GM21367 (cell line): ENCODE measurements around the gene TMEM255A.
"Not testable (repeated sequence)": the region's sequence is repeated elsewhere in the genome, so short reads cannot be mapped to it uniquely, and the experiment has no call there.

Source experiments
- ATAC-seq: cut with Tn5 transposase; IDR thresholded peaks from one replicate; pipeline ENCODE4 v1.9.1; 2021; ENCODE audit not compliant: unreplicated experiment

The TMEM255A gene

DNA sequence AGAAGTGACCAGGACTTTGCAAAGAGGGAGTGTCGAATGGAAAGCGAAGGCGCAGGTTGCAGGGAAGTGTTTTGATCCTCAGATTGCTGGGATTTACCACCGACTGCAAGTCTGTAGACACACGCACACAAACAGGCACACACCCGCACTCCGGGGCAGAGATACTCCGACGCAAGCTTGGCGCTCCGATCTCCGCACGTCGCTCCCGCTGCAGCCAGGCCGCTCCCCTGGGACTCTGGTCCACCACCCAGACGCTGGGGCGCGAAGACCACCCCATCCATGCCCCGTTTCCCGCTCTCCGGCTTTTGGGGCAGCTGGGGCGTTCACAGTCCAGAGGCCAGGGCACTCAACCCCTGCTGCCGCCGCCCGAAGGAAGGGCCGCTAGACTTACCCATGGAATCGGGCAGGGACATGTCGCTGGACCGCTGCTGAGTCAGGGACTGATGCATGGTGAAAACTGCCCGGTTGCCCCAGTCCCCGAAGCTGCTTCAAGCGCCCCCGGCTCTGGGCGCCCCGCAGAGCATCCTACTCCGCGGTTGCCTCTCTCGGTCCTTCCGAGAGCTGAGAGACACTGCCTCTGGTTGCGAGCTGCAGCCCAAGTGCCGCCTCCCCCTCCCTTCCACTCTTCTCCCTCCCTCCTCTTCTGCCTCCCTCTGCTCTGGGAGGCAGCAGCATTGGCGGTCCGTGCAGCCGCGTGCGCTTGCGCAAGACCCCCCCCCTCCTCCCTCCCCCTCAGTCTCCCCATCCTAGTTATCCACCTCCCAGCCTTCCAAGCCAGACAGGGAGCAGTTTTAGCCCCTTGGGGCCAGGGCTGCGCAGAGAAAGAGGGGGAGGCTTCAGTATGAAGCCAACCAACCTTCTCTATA lies at the start of gene TMEM255A:
Gene TMEM255A (minus strand): TSS at position 601 of the 866 bp plus-strand sequence. CDS start 152 bp downstream, at position 449.
- ATAC-seq: no peak

- ATAC-seq: no peak
These were observed 47.6 kb upstream of the TMEM255A start for GRCh38 chrX:120358737-120359456.

- ATAC-seq: no peak
These were observed 45.9 kb upstream of the TMEM255A start for GRCh38 chrX:120357186-120357585.

DNA sequence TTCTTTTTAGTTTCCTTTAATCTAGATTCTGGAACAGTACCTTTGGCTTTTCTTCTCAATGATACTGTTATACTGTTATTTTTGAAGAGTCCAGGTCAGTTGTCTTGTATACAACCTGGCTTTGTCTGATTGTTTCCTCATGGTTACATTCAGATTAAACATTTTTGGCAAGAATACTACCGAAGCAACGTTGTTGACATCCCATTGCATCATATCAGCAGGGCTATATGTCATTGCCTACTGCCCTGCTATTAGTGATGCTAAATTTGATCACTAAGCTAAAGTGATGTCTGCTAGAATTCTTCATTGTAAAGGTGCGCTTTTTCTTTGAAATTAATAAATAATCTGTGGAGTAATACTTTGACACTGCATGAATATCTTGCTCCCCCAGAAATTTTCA lies 44.8 kb upstream of the TMEM255A start:
- no peak for ATAC-seq

- ATAC-seq: no peak
These were observed 39.3 kb upstream of the TMEM255A start for GRCh38 chrX:120350450-120351138.

DNA sequence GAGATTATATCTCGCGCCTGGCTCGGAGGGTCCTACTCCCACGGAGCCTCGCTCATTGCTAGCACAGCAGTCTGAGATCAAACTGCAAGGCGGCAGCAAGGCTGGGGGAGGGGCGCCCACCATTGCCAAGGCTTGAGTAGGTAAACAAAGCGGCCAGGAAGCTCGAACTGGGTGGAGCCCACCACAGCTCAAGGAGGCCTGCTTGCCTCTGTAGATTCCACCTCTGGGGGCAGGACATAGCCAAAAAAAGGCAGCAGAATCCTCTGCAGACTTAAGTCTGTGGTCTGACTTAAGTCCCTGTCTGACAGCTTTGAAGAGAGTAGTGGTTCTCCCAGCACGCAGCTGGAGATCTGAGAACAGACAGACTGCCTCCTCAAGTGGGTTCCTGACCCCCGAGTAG lies 33.3 kb upstream of the TMEM255A start:
- ATAC-seq: not testable (repeated sequence)

- ATAC-seq: no peak
These were observed 25.6 kb upstream of the TMEM255A start for GRCh38 chrX:120336899-120337298.

GRCh38 chrX:120335289-120335688 lies 24.0 kb upstream of the TMEM255A start:
- ATAC-seq: no peak

DNA sequence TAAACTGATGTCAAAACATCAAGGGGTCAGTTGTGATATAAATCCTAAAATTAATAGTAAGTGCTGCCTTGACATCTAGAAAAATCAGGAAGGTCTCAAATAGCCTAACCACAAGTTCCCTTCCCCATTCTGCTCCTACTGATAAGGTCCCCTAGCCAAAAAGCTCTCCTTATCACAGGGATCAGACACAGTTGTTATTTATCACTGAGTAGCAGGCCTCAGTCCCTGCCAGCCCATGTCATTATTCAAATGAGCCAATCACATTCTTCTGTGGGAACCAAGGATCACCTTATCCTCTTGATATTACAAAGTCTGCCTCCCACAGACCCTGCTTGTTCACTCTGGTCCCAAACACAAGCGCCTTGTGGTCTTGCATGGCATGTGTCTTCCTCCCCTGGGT lies 23.3 kb upstream of the TMEM255A start:
- no peak for ATAC-seq

GRCh38 chrX:120334151-120334550 lies 22.9 kb upstream of the TMEM255A start:
- ATAC-seq: no peak

DNA sequence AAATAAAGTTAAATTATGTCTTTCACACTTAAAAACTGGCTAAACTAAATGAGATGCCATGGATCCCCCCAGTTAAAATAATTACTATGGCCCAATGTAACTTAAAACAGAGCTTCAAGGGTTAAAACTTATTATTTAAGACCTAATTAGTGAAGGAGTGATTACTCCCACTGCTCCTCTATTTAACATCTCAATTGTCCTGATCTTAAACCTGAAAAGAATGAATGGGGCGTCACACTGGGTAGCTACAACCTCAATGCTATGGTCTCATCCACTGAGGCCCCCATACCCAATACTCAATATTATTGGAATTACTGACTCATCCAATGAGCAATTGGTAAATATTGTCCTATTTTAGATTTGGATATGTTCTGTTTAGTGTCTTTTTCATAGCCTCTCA lies 21.1 kb upstream of the TMEM255A start:
- ATAC-seq: no peak

GRCh38 chrX:120331116-120331515 lies 19.9 kb upstream of the TMEM255A start:
- no peak for ATAC-seq

DNA sequence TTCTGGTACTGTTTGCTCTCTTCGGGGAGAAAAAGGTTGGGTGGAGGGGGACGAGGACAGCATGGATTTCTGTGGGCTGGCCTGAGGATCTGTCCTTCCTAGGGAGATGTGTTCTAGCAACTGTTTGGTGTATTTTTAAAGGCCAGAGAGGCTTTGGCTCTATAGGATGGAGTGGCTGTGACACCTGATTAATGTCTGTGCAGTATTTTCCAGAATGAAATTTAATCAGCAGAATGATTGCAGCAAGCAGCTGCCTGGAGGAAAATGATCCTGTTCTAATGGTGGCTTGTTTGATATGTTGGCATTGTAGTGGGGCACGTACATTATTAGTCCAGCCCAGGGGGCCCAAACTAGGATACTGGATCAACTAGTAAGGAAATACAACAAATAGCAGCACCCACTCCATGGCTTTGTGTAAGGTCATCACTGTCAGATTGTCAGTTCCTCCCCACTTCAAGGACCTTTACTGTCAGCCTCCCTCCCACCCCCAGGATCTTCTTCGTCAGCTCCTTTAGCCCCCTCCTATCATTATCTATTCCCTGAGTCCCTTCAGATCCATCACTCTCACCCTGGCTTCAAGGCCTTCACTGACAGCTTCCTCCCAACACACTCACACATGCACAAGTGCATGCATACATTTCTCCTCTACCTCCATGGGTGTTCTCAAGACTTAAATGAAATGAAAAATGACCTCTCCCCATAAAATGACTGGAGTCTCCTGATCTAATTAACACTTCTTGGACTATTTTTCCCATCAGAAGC lies 10.4 kb upstream of the TMEM255A start:
- no peak for ATAC-seq

DNA sequence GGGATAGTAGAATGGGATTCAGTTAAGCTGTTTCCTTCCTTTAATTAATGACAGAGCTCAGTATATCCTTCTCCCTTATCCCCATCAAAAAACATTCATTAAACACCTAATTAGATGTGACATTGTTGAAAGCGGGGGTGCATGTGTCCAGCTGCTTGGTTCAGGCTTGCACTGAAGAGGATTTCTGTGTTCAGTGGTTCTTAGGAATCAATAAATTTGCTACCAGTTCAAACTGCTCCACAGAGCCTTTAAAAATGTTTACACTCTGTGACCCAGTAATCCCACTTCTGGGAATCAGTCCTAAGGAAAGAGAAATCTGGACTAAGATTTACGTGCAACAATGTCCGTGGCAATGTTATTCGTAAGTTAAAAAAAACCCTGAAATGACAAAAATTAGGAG lies 7.2 kb upstream of the TMEM255A start:
- no peak for ATAC-seq

- no peak for ATAC-seq
These were observed 5.5 kb upstream of the TMEM255A start for GRCh38 chrX:120316587-120317283.

DNA sequence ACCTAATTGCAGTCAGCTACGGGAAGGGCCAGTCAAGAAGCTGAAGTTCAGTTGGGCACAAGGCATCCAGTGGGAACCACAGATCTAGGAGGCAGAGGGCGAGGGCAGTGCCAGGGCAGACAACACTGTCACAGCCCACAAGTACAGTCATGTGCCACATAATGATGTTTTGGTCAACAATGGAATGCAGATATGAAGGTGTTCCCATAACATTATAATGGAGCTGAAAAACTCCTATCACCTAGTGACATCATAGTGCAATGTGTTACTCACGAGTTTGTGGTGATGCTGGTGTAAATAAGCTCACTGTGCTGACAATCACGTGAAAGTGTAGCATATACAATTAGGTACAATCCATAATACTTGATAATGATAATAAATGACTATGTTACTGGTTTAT lies 4.5 kb upstream of the TMEM255A start:
- ATAC-seq: no peak

- ATAC-seq: no peak
These were observed 434 bp upstream of the TMEM255A start for GRCh38 chrX:120311727-120312063.

- ATAC-seq: no peak
These were observed 1.2 kb downstream of the TMEM255A start for GRCh38 chrX:120309873-120310705.
